ENCODE results near the gene CADPS2. TPM values are rescaled to one million over a fixed set of nuclear protein-coding genes. Genes with fewer than 3 reads are reported as not detected.

The CADPS2 gene
- total RNA-seq, 4 donors from 2014 or later: 27.7 to 46.2 (median 32.6) TPM

- intact Hi-C loops (cut with DNase I): no loop called here
- no peaks in the 10 kb centered on the region for H3K36me3 ChIP-seq
- no peaks in the 10 kb centered on the region for H3K9me3 ChIP-seq
- H3K27me3 ChIP-seq: no peaks in the 10 kb centered on the region
- TF ChIP-seq CTCF (IDR thresholded peaks at IDR 0.05) (no peak), POLR2A (IDR thresholded peaks at IDR 0.05) (no peak)
- H3K4me3 ChIP-seq (replicated peaks in 1 of 3): no peak overlapping the region
- H3K4me1 ChIP-seq: no peaks in the 10 kb centered on the region
- DNase-seq: no peak
- no peak overlapping the region for H3K27ac ChIP-seq
Measured at GRCh38 chr7:122453432-122453831, 432.8 kb downstream of the CADPS2 start.

GRCh38 chr7:122448893-122449589 lies 437.2 kb downstream of the CADPS2 start:
- intact Hi-C loops (cut with DNase I): no loop called here
- WGBS, 2 donors: 85 to 91% methylated on average over 5 of the region's 5 CpGs
- no peak for DNase-seq
- no peaks in the 10 kb centered on the region for H3K9me3 ChIP-seq
- no peak for TF ChIP-seq POLR2A (IDR thresholded peaks at IDR 0.05)
- TF ChIP-seq CTCF (IDR thresholded peaks at IDR 0.05): no peak
- H3K27ac ChIP-seq: no peak overlapping the region
- H3K27me3 ChIP-seq: no peaks in the 10 kb centered on the region
- no peaks in the 10 kb centered on the region for H3K36me3 ChIP-seq
- H3K4me3 ChIP-seq (replicated peaks in 1 of 3): no peak overlapping the region
- H3K4me1 ChIP-seq: no peaks in the 10 kb centered on the region

- H3K27ac ChIP-seq: no peak overlapping the region
- intact Hi-C loops (cut with DNase I): no loop called here
- no peaks in the 10 kb centered on the region for H3K36me3 ChIP-seq
- no peaks in the 10 kb centered on the region for H3K4me1 ChIP-seq
- TF ChIP-seq CTCF (IDR thresholded peaks at IDR 0.05) (no peak), POLR2A (IDR thresholded peaks at IDR 0.05) (no peak)
- H3K4me3 ChIP-seq (replicated peaks in 1 of 3): no peak overlapping the region
- no peaks in the 10 kb centered on the region for H3K9me3 ChIP-seq
- no peaks in the 10 kb centered on the region for H3K27me3 ChIP-seq
- 58 to 68% methylated on average over 2 of the region's 2 CpGs for WGBS, 2 donors
- DNase-seq: no peak
Measured at GRCh38 chr7:122442929-122443328, 443.3 kb downstream of the CADPS2 start.

- Histone ChIP-seq H3K9me3 (no peaks in the 10 kb centered on the region), H3K4me1 (no peaks in the 10 kb centered on the region), H3K27ac (no peak overlapping the region), H3K27me3 (no peaks in the 10 kb centered on the region), H3K36me3 (no peaks in the 10 kb centered on the region), H3K4me3 (replicated peaks in 1 of 3) (no peak overlapping the region)
- 84 to 98% methylated on average over 1 of the region's 1 CpG for WGBS, 2 donors
- intact Hi-C loops (cut with DNase I): no loop called here
- TF ChIP-seq CTCF (IDR thresholded peaks at IDR 0.05) (no peak), POLR2A (IDR thresholded peaks at IDR 0.05) (no peak)
- DNase-seq: no peak
Measured at GRCh38 chr7:122438492-122438891, 447.8 kb downstream of the CADPS2 start.

GRCh38 chr7:122438006-122438405 lies 448.3 kb downstream of the CADPS2 start:
- WGBS, 2 donors: 32 to 33% methylated on average over 3 of the region's 3 CpGs
- Histone ChIP-seq H3K36me3 (no peaks in the 10 kb centered on the region), H3K9me3 (no peaks in the 10 kb centered on the region), H3K4me3 (replicated peaks in 1 of 3) (no peak overlapping the region), H3K27ac (no peak overlapping the region), H3K27me3 (no peaks in the 10 kb centered on the region), H3K4me1 (no peaks in the 10 kb centered on the region)
- no peak for DNase-seq
- TF ChIP-seq POLR2A (IDR thresholded peaks at IDR 0.05) (no peak), CTCF (IDR thresholded peaks at IDR 0.05) (no peak)
- intact Hi-C loops (cut with DNase I): no loop called here
